ENCODE measurements around the gene WIF1.
A peak's percentile ranks its signal among the peaks of the same experiment; 100 is the strongest.

WIF1 gene, protein sequence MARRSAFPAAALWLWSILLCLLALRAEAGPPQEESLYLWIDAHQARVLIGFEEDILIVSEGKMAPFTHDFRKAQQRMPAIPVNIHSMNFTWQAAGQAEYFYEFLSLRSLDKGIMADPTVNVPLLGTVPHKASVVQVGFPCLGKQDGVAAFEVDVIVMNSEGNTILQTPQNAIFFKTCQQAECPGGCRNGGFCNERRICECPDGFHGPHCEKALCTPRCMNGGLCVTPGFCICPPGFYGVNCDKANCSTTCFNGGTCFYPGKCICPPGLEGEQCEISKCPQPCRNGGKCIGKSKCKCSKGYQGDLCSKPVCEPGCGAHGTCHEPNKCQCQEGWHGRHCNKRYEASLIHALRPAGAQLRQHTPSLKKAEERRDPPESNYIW

DNA sequence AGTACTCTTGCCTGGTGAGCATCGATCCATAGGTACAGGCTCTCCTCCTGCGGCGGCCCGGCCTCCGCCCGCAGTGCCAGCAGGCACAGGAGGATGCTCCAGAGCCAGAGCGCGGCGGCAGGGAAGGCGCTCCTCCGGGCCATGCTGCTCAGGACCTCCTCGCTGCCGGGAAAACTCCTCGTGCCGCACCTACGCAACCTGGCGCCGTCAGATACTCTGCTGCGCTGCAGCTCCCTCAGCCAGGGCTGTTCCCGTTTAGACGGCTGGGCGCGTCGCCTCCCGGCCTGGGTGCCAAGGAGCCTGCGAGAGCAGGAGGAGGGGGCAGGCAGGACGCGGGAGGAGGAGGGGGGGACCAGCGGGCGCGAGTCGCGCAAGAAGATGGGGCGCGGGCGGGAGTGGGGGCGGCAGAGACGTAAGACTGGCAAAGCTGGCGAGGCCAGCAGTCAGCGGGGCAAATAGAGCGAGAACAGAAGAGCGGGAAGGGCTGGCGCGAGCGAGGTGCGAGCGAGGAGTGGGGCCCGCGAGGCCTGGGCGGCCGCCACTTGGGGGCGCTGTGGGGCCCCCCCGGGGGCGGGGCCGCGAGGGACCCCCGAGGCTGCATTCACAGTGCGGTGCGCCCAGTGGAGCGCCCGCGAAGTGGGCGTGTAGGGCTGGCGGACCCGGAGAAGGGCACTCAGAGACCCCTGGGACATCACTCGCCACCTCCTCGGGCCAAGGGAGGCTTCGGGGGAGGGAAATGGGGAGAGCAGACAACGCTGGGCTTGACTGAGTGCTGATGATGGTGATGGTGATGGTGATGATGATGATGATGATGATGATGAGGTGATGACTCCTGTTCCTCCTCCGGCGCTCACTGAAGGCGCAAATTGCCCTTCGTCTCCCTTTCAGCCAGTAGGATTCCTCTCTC, at the start of gene WIF1:
Gene WIF1 (minus strand): TSS at position 257 of the 907 bp plus-strand sequence. CDS start 114 bp downstream, at position 143.
- peak in 19 of 51 donors; percentile 3 to 45 (median 13) for DNase-seq

GRCh38 chr12:65170209-65170881, 49.2 kb upstream of the WIF1 start:
- peak in 44 of 51 donors; percentile 1 to 74 (median 38) for DNase-seq

DNA sequence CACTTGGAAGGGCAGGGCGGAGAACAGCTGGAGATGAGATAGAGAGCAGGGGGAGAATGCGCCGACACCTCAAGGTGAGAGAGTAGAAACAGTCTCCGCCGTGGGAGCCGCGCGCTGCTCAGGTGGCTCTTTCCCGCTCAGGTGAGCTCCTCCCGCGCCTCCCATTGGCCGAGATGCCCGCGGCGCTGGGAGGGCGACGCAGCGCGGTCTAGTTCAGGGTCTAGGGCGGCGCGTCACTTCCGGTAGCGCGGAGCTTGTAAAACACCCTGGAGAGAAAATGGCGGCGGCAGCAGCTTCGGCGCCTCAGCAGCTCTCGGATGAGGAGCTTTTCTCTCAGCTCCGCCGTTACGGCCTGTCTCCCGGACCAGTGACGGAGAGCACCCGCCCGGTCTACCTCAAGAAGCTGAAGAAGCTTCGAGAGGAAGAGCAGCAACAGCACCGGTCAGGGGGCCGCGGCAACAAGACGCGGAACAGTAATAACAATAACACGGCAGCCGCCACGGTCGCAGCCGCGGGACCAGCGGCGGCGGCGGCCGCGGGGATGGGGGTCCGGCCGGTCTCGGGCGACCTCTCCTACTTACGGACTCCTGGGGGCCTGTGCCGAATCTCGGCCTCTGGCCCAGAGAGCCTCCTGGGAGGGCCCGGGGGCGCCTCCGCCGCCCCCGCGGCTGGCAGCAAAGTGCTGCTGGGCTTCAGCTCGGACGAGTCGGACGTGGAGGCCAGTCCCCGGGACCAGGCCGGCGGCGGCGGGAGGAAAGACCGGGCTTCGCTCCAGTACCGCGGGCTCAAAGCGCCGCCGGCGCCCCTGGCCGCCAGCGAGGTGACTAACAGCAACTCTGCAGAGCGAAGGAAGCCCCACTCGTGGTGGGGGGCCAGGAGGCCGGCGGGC, 48.5 kb upstream of the WIF1 start, which contains the start of gene LEMD3:
Gene LEMD3 (plus strand): TSS at position 264 of the 889 bp plus-strand sequence. CDS start 14 bp downstream, at position 278.
- peak; percentile 38 to 94 (median 85) for DNase-seq

DNA sequence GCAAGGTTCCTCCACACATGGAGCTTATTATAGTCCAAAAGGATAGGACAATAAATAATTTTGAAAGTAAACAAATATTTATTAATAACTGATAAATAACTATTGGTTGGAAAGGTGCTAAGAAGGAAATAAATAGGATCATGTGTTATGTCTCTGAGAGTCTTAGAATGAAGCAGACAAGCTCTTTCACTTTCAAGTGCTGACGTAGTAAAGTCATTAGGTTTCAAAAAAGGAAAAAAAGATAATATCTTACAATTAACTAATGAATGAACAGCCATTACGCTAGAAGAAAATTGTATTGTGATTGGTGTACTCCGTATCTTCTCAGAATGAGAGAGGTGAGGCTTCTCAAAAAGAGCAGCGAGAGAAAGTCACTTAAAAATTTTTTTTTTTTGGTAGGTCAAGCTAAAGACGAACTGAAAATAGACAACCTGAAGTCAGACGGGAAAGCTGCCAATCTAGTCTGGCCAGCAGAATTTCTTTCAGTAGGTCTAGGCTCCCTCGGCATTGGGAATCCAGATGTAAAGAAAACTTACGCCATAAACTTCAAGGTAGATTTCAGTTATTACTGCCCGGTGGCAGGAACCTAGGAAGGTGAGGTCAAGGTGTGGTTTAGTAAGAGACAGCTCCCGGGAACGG, 47.7 kb upstream of the WIF1 start:
- DNase-seq: no peak

DNA sequence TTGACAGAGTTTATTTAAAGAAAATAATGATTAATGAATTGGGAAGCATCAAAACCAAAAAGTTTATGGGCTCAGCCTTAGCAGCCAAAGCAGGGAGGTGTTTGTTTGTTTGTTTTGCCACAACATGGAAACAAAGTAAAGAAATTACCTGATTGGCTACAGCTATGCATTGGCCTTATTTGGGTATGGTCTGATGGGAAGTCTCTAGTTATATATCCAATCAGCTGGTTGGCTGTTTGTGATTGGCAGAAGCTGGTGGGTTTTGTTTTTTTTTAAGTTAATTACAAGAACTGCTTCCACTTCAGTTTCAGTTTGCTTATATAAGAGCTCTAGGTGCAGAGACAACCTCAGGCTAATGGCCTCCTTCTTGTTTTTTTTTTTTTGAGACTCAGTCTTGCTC, 43.7 kb upstream of the WIF1 start:
- no peak for DNase-seq

- DNase-seq: no peak
These were observed 43.1 kb upstream of the WIF1 start for GRCh38 chr12:65164244-65164643.

DNA sequence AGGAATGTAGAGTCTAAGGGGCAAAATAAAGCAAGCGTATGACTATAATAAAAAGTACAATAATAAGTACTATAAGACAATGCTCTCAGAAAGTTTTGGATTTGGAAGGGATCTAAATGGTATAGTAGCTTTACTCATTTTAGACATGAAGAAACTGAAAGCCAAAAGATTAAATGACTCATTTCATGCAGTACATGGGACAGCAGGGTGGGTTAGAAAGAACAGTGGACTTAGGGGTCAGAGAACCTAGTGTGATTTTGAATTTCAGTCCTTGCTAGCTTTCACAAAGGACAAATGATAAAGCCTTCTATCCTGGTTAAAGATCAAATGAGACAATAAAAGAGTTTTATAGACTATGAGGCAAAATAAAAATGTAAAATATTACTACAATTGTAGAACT, 41.5 kb upstream of the WIF1 start:
- DNase-seq: no peak

DNA sequence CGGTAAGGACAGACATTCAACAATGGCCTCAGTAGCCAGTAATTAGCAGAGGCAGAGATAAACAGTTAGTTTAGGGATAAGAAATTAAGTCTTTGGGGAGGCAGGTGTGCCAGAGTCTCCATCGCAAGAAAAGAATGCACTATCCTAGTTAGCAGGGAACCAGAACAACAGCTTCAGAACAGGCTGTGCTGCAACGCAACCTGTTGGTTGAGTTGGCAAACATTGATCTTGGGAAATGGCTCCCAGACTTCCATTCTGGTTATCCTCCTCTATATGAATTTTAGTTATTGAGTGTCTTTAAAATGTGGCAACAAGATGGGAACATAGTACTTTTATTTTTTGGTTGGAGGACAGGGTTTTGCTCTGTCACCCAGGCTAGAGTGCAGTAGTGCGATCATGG, 36.0 kb upstream of the WIF1 start:
- DNase-seq: no peak

DNA sequence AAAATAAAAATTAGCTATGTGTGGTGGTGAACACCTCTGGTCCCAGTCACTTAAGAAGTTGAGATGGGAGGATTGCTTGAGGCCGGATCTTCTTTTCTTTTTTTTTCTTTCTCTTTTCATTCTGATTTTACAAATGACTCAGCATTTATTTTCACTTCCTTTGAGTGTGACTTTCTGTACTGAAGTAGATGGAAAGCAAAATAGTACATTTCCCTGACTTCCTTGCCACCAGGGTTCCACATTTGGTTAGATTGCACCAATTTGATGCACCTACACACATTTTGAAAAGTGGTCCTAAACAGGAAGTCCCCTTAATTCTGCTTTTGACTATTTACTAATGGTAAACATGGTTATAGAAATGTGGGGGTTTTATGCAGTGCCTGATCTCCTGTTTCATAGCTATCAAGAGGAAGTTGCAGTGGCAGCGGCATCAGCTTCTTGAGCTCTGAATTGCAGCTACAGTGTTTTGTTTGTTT, 35.3 kb upstream of the WIF1 start:
- DNase-seq: no peak

- DNase-seq: no peak
These were observed 34.7 kb upstream of the WIF1 start for GRCh38 chr12:65155784-65156183.

DNA sequence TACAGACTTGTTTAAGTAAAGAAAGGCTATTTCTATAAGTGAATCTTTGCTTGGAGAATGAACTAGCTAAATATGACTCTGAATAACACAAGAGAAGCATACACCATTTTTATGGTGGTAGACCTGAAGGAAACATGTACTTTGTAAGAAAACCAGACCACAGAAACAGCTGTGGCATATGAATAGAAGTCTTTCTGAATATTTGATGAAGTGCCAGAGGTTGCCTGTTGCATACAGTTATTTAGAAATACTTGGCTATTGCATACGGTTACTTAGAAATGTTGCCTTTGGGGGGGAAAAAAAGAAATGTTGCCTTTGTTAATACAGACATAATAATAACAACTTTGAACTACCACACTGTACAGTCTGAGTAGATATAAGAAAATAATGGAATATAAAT, 31.5 kb upstream of the WIF1 start:
- DNase-seq: no peak

DNA sequence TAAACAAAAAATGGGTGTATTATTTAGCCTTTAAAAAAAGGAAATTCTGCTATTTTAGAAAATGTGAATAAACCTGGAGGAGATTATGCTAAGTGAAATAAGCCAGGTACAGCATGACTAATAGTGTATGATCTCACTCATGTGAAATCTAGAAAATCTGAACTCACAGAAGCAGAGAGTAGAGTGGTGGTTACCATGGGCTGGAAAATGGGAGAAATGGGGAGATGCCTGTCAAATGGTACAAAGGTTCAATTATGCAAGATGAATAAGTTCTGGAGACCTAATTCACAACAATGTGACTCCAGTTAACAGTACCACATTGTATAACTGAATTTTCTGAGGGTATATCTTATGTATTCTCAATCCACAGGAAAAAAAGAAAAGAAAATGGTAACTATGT, 30.9 kb upstream of the WIF1 start:
- DNase-seq: no peak

- DNase-seq: no peak
These were observed 26.3 kb upstream of the WIF1 start for GRCh38 chr12:65147312-65147905.

DNA sequence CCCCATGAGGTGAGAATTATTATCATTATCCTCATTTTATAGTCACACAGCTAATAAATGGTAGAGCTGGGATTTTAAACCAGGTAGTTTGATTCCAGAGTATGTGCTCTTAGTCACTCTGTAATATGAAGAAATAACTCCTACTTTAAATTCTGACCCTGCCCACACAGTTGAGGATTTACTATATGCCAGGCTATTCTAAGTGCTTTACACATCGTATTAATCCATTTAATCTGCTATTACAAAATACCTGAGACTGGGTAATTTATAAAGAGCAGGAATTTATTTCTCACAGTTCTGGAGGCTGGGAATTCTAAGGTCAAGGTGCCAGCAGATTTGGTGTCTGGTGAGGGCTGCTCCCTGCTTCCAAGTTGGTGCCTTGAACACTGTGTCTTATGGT, 19.6 kb upstream of the WIF1 start:
- DNase-seq: no peak

DNA sequence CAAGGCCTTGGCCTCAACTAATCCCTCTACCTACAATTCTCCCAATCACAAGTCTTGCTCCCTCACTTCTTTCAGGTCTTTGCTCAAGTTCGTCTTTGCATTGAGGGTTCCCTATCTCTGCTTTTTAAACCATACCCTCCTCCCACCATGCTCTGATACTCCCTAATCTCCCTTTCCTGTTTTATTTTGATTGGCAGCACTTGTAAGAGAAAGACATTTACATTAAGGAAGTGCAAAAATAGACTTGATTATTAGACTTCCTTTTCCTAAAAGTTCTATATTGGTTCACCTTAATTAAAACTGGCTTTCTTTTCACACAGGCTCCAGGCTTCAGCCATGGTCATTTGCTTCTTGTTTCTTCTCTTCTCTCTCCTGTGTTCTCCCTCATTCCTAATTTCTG, 18.3 kb upstream of the WIF1 start:
- DNase-seq: no peak

DNA sequence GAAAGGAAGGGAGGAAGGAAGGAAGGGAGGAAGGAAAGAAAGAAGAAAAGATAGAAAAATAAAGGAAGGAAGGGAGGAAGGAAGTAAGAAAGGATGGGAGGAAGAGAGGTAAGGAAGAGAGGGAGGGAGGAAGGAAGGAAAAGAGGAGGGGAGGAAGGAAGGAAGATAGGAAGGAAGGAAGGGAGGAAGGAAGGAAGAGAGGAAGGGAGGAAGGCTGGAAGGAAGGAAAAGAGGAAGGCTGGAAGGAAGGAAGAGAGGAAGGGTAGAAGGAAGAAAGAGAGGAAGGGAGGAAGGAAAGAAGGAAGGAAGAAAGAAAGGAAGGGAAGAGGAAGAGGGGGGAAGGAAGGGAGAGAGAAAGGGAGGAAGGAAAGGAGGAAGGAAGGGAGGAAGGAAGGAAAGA, 12.8 kb upstream of the WIF1 start:
- no peak for DNase-seq

DNA sequence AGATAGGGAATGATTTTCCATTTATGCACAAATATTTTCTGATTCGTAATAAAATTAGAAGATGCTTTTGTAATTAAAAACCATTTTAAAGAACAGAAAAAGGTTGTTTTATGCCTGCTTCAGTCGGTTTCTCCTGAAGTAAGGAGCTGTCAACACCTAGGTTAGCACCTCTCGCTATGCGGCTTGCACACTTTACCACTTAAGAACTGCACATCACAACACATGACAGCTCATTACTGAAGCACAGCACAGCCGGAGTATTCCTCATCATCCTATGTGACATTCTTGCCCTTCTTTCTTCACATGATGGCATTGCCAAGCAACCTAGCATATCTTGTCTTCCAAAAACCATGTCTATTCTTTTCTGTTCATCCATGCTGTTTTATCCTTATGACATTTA, 5.4 kb upstream of the WIF1 start:
- DNase-seq: no peak

- DNase-seq: no peak
These were observed 4.9 kb upstream of the WIF1 start for GRCh38 chr12:65125975-65126374.

GRCh38 chr12:65125247-65125646, 4.1 kb upstream of the WIF1 start:
- no peak for DNase-seq
